ENCODE measurements around the gene C1GALT1C1L. TPM values are rescaled to one million over a fixed set of nuclear protein-coding genes. Genes with fewer than 3 reads are reported as not detected.

The C1GALT1C1L gene
- total RNA-seq, 6 experiments from 2014 or later = 0.37 TPM; not detected in 5

GRCh38 chr2:43631618-43632317 is 44.5 kb downstream of the C1GALT1C1L start:
- intact Hi-C loops (cut with DNase I) = no loop called here
- TF ChIP-seq POLR2A (IDR thresholded peaks at IDR 0.05) (no peak), CTCF (IDR thresholded peaks at IDR 0.05) (no peak)
- Histone ChIP-seq H3K4me3 (no peak overlapping the region), H3K27ac (no peak overlapping the region), H3K9me3 (no peaks in the 10 kb centered on the region), H3K36me3 (no peaks in the 10 kb centered on the region), H3K4me1 (peaks cover 0 to 9% (median 4%) of the 10 kb centered on the region in 4 donors), H3K27me3 (no peaks in the 10 kb centered on the region)
- ATAC-seq = no peak
- 58% methylated on average over 10 of the region's 11 CpGs for WGBS (ENCODE audit: insufficient coverage, low coverage, low lambda C conversion rate, missing lambda C conversion rate)
- DNase-seq = no peak

Other genes with a start within 250 kb of the C1GALT1C1L start
- 10 to 100 TPM; 12.2 to 21.6 (median 14.0) TPM for gene THADA, start 80.4 kb downstream of the C1GALT1C1L start, total RNA-seq
- gene PLEKHH2, start 39.2 kb downstream of the C1GALT1C1L start, total RNA-seq = 1 to 10 TPM in 5 of 6 experiments, under 1 TPM in 1; 0.75 to 2.0 (median 1.3) TPM
- 1 to 10 TPM; 3.2 to 6.9 (median 6.2) TPM for gene DYNC2LI1, start 97.6 kb upstream of the C1GALT1C1L start, total RNA-seq
- 10 to 100 TPM; 15.3 to 63.5 (median 35.4) TPM for gene ABCG5, start 162.4 kb upstream of the C1GALT1C1L start, total RNA-seq
- 100 to 1,000 TPM in 1 of 6 experiments, 10 to 100 TPM in 5; 30.1 to 116 (median 49.0) TPM for gene ABCG8, start 162.5 kb upstream of the C1GALT1C1L start, total RNA-seq